ENCODE results near the gene PBX4.
A peak's percentile ranks its signal among the peaks of the same experiment; 100 is the strongest.
"Not testable (repeated sequence)": the region's sequence is repeated elsewhere in the genome, so short reads cannot be mapped to it uniquely, and the experiment has no call there.

Gene PBX4

DNA sequence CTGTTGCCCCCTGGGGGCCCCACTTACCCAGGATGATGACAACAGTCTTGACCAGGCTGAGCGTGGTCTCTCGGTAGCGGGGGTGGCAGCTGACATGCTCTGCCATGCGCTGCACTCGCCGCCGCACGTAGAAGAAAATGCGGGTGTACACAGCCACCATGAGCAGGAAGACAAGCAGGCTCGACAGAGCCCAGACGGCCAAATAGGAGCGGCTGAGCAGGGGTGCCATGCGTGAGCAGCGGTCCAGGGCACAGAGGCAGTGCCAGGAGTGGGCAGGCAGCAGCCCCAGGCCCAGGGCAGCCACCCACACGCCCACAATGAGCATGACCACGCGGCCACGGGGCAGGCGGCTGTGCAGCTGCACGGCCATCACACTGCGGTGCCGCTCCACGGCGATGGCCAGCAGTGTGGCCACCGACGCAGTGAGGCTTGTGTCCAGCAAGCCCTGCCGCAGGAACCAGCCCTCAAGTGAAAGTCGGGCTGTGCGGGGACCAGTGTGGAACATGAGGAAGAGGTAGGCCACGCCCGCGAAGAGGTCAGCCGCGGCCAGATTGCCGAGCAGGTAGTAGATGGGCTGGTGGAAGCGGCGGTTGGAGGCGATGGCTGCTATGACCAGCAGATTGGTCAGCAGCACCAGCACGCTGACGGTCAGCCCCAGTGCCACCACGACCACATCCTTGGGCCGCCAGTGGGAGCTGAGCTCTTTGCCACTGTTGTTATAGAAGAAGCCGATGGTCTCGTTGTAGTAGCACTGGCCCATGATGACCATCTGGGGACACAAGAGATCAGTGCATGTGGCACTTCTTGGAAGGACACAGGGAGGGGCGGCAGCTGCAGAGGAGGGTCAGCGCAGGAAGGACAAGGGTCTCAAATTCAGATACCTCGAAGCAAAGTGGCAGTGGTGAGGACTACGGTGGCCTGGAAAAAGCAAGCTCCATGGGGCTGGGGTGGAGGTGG, 8.3 kb upstream of the PBX4 start:
- DNase-seq = no peak

DNA sequence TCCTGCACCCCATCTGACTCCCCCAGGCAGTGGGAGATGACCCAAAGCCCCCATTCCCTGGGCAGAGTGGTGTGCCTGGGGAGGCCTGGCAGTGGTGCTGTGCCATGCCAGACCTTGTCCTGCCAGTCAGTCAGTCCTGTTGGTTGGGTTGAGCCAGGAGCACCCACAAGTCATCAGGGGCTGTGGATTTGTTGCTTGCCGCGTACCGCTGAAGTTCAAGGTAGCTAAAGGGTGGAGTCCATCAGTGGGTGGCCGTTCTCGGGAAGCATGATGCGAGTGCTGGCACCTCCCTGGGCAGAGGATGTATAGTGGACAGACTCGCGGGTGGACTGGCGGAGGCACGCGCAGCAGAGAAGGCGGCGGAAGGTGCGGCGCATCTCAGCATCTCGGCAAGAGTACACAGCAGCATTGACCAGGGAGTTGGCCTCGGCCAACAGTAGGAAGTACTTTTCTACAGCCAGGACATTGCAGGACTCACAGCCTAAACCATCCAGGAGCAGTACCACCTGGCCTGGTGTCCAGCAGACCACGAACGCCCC, 5.6 kb upstream of the PBX4 start:
- no peak for DNase-seq

DNA sequence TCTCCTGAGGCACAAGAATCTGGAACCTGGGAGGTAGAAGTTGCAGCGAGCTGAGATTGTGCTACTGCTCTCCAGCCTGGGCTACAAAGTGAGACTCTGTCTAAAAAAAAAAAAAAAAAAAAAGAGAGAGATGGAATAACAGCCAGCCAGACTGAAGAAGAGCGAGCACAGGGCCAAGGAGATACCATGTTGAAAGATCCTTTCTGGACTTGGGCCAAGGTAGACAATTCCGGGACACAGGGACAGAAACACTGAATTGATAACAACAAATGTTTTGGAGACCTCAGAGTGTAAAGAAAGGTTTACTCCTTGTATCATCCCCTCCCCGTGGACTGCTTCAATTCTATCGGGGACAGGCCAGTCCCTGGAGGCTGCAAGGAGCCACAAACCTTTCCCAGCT, 4.9 kb upstream of the PBX4 start:
- DNase-seq = no peak

DNA sequence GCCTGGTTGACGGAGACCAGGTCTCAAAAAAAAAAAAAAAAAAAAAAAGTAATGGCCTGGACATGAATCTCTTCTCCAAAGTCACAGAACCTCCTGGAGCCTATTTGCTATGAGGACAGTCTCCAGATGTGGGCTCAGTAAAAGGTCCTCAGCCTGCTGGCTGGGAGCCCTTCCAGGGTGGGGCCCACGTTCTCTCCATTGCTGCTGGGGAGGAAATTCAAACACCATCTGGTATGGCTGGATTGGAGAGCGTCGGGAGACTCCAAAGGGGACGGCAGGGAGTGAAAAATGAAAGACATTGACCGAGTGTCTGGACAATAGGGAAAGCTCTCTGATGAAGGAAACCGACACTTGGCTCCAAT, 1.3 kb upstream of the PBX4 start:
- DNase-seq = no peak

DNA sequence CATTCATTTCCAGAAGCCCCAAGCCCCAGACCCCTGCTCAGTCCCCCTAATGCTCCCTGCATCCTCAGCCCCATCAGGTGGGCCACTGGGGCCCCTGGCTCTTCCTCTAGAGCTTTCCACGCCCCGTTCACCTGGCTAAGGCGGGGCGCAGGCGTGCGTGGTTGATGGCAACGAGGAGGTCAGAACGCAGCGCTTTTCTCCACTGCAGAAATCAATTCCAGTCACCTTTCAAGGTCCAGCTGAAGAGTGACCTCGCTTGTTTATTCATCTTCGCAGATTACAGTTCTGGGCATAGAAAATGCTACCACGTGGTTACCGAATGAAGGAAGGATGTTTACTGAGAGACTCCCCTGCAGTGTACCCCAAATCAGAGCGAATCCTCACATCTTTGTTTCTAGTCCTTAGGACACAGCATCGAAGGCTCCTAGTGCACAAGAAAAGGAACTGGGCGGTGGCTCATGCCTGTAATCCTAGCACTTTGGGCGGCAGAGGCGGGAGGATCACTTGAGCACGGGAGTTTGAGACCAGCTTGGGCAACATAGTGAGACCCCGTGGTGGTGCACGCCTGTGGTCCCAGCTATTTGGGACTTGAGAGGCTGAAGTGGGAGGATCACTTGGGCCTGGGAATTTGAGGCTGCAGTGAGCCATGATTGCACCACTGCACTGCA, 828 bp upstream of the PBX4 start:
- no peak for DNase-seq

DNA sequence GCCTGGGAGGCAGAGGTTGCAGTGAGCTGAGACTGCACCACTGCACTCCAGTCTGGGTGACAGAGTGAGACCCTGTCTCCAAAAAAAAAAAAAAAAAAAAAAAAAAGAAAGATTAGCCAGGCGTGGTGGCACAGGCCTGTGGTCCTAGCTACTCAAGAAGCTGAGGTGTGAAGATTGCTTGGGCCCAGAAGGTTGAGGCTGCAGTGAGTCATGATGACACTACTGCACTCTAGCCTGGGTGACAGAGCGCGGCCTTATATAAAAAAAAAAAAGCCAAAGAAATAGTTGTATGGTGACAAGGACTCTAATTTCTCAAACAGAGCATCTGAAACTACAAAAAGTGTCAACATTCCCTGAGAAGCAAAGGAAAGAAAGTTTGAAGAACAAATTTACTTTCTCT, 3.4 kb downstream of the PBX4 start:
- DNase-seq = no peak

DNA sequence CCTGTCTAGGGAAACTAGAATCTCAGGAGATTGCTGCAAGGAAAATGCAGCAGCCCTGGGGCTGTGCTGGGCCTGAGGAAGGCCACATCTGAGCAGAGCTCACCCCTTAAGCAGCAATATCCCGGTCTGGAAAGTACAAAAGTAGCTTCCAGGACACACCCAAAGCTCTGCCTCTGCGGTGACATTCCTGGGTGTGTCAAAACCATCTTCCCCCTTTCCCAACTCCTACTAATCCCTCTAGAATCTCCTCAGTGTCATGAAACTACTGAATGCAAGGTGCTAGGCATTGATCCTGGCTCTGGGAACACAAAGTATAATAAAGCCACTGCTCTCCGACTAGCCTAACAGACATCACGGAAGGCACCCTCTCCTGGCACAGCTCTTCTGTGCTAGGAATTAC, 5.0 kb downstream of the PBX4 start:
- no peak for DNase-seq

DNA sequence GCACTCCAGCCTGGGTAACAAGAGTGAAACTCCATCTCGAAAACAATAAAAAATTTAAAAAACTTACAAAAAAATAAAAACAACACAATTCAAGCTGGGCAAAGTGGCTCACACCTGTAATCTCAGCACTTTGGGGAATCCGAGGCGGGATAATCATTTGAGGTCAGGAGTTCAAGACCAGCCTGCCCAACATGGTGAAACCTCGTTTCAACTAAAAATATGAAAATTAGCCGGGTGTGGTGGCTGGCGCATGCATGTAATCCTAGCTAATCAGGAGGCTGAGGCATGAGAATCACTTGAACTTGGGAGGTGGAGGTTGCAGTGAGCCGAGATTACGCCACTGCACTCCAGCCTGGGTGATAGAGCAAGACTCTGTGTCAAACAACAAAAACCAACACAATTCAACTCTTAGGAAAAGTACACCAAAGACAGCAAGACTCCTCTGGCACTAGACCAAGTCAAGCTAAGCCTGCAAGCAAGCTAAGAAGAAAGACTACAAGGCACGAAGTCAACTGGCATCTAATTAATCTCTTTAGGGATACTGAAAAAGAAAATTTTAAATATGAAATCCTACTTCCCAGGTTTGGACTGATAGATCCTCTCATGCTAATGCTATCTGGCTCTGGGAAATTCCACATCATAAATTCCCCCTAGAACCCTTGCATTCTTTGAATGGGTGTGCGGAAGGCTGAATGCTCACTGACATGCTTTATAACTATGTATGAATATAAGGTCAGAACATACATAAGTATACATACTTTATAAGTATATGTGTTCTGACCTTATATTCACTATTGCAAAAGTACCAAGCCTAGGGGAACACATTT, 7.9 kb downstream of the PBX4 start:
- no peak for DNase-seq

DNA sequence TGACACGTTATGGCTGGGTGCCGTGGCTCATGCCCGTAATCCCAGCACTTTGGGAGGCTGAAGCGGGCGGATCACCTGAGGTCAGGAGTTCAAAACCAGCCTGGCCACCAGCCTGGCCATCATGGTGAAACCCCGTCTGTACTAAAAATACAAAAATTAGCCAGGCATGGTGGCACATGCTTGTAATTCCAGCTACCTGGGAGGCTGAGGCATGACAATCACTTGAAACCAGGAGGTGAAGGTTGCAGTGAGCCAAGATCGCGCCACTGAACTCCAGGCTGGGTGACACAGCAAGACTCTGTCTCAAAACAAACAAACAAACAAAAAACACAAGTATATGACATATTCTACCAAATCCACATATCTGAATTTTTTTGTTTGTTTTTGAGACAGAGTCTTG, 11.8 kb downstream of the PBX4 start:
- not testable (repeated sequence) for DNase-seq

DNA sequence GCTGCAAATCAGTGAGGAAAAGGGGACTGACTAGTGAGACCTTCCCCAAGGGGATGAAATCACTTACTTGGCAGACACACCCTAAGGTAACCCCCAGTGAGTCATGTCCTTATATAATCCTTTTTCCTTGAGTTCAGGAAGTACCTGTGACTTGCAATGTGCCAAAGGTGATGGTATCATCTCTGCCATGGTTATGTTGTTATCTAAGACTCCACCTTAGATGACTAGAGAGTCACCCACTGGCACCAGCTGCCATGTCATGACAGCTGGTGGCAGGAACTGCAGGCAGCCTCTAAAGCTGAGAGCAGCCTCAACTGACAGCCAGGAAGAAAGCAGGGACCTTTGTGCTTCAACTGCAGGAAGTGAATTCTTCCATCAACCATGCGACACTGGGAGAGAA, 12.5 kb downstream of the PBX4 start:
- peak; percentile 33 for DNase-seq

DNA sequence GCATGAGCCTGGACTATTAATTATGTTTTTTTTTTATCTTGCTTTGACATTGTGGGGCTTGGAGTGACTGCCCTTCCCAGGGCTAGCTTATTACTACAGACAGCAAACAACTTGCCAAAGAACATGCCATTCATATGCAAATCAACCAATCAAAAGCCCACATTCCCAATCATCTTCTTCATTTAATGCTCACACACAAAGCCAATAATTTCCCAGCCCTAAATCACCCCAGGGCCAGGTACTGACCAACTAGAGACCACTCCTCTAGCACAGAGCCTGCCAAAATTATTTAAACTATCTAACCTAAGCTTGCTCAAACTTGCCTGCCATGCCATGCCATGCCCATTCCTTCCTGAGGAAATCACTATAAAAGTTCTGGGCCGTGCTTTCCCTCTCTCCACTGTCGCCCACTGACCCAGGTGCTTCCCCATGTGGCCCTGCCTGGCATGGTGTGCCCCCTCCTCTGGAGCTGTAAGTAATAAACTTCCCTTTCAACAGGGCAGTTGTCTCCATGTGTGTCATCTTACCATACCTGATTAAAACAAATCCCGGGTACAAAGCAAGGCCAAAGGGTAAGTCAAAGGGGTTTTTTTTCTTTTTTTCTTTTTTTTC, 15.7 kb downstream of the PBX4 start:
- DNase-seq = no peak

DNA sequence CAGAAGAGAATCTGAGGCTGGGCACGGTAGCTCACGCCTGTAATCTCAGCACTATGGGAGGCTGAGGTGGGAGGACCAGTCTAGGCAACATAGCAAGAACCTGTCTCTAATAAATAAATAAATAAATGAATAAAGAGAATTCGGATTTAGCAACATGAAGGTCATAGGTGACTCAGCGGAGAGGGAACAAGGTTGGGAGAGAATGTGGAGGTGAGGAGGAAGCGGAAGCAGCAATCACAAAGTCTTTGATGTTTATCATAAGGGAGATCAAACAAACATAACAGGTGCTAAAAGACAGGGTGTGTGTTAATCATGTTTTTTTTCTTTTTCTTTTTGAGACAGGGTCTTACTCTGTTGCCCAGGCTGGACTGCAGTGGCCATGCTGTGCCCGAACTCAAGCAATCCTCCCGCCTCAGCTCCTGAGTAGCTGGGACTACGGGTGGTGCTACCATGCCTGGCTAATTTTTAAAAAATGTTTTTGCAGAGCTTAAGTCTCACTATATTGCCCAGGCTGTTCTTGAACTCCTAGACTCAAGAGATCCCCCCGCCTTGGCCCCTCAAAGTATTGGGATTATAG, 16.3 kb downstream of the PBX4 start:
- no peak for DNase-seq

DNA sequence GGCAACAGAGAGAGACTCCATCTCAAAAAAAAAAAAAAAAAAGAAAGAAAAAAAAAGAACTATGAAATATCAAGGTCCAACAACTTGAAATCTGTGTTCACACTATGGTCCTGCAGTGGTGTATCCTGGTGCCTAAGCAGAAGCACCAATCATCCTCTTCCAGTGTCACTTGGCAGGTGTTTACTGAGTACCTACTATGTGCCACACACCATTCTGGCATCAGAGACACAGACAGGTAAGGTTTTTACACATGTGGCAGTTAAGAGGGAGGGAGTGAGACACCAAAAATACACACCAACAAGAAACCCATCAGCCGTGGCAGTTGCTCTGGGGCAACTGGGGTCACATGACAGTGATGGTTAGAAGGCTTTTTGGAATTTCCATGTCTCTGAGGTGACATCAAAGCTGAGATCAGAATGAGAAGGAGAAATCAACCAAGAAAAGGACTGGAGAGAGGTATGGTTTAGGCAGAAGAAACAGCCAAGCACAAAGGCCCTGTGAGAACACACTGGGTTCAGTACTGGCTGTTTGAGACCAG, 17.6 kb downstream of the PBX4 start:
- no peak for DNase-seq

DNA sequence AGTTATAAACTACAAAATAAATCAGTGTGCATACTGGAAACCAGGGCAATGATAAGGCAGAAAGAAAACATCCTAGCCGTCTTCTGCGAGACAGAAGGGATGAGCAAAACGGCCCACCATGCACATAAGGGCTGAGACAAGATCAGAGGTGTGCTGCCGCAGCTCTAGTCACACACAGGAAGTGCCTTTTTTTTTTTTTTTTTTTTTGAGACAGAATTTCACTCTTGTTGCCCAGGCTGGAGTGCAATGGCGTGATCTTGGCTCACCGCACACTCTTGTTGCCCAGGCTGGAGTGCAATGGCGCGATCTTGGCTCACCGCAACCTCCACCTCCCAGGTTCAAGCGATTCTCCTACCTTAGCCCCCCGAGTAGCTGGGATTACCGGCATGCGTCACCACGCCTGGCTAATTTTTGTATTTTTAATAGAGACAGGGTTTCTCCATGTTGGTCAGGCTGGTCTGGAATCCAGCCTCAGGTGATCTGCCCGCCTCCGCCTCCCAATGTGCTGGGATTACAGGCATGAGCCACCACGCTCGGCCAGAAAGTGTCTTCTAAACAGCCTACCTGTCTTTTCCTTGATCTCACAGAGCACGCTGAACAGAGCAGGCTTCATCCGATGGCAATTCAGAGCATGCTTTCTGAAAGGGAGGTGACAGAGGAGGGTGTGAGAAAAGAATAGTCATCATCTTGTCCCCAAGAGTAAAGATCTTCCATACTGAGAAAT, 19.6 kb downstream of the PBX4 start:
- DNase-seq = not testable (repeated sequence)

DNA sequence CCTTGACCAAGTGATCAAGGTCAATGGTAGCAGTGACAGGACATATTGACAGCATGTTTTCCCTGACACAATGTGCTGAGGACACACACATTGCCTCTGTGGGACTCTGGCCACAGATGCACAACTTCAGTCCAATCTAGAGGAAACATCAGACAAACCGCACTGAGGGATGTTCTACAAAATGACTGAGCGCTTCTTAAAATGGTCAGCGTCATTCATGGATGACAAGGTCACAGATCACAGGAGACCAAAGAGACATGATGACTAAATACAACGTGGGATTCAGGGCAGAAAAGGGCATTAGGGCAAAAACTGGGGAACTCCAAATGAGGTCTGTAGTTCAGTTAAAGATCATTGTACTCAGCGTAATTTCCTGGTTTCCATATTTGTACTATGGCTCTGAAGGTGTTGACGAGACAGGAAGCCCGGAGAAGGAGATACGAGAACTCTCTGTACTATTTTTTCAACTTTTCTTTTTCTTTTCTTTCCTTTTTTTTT, 20.6 kb downstream of the PBX4 start:
- no peak for DNase-seq

DNA sequence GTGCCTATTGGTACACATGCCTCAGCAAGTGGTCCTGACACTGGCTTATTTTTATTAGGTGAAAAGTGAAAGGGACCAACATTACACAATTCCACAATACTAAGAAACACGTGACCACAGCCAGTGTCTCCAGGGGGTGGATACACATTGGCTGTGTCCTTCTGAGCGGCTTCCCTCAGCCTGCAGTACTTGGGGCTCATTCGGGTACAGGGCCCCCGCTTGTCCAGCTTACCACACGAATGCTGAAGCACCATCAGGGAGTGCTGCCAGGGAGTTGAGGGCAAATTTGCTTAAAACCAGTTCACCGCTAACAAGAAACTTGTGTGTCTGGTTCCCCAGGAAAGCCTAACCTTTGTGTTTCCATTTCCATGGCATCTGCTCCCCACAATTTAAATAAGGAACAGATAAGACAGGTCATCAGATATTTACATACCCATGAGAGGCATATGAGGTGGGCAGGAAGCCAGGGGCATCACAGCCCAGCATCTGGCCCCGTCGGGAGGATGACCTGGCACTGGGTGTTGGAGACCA, 23.3 kb downstream of the PBX4 start:
- no peak for DNase-seq

DNA sequence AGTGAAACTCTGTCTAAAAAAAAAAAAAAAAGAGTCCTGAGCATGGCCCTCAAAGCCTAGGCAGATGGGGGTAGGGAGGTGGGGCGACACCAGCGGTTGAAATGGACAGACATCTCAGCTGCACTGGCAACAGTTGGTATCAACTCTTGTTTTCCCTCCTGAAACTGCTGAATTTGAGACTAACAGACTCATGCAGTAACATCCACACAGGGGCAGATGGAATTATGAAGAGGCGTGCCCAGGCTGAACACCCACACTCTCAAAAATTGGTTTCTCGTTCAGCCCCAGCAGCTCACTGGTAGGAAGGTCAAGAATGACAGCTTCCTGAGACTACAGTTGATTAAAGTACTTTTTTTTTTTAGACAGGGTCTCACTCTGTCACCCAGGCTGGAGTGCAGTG, 24.1 kb downstream of the PBX4 start:
- no peak for DNase-seq

DNA sequence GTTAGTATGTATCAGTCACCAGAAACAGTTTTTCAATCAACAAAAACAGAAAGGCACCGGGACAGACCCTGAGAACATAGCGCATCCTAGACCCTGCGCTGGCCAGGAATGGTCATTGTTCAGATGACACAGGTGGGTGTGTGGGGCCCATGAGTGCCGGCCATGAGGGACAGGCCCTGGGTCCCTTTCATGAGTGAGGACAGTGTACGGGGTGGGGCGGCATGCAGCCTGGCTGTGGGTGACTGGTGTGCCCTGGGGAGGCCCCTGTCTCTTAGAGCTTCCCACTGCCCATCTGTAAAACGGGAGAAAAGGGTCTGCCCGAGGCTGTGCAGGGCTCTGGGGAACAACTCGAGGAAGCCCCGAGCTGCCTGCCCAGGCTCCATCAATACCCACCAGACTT, 25.8 kb downstream of the PBX4 start:
- no peak for DNase-seq

DNA sequence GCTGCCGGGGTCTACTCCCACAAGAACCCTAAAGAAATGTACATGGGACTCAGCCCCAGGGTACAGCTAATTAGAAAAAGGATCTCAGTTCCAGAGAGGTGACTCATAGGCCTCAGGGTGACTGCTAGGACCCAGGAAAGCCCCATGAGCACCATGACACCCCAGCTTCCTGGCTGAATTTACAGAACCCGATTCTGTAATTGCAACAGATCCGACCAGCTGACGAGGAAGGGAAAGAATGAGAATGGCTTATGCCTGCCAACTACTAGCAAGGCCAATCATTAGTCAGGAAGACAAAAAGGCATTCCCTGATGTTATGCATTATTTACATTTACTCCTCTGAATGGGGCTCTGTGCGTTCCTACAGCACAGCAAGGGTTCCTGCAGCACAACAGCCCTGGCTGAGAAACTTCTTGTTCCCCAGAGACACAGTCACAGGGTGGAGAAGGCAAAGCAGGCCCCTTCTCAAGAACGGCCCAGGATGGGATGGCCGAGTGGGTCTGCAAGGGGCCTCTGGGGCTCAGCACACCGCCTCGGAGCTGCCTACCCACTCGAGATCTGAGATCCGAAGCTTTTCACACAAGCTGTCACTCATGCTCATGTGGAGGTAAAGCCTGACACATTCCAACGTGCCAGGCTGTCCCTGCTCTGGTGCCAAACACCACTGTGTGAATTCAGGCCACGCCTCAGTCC, 27.2 kb downstream of the PBX4 start:
- DNase-seq = no peak

DNA sequence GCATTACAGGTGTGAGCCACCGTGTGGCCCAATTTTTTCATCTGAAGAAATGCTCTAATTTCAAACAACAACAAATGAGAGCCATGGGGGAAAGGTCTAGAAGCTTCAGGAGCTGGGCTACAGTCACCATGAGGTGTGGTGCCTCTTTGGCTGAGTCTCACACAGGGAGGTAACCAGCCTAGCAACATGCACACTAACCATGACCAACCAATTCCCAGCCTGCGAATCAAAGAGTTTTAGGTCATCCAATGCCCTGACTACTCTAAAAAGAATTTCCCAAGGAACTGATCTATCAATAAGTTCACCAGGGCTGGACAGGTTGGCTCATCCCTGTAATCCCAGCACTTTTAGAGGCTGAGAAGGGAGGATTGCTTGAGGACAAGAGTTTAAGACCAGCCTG, 29.9 kb downstream of the PBX4 start:
- DNase-seq = no peak

Data from hematopoietic multipotent progenitor cell treated with erythropoietin and hydrocortisone succinate and interleukin-3 and kit ligand, for 6 days (in vitro differentiated cells).